ENCODE results near the gene KLK14.

Gene KLK14

GRCh38 chr19:51121257-51121656 is 38.6 kb upstream of the KLK14 start:
- TF ChIP-seq, protein P1, sequence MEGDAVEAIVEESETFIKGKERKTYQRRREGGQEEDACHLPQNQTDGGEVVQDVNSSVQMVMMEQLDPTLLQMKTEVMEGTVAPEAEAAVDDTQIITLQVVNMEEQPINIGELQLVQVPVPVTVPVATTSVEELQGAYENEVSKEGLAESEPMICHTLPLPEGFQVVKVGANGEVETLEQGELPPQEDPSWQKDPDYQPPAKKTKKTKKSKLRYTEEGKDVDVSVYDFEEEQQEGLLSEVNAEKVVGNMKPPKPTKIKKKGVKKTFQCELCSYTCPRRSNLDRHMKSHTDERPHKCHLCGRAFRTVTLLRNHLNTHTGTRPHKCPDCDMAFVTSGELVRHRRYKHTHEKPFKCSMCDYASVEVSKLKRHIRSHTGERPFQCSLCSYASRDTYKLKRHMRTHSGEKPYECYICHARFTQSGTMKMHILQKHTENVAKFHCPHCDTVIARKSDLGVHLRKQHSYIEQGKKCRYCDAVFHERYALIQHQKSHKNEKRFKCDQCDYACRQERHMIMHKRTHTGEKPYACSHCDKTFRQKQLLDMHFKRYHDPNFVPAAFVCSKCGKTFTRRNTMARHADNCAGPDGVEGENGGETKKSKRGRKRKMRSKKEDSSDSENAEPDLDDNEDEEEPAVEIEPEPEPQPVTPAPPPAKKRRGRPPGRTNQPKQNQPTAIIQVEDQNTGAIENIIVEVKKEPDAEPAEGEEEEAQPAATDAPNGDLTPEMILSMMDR (conservative IDR thresholded peaks at IDR 0.05; ENCODE audit: low read depth, low read length): no peak
- no peak overlapping the region for H3K4me3 ChIP-seq (ENCODE audit: low read depth, low read length)
- DNase-seq (ENCODE audit: low read depth): no peak

DNA sequence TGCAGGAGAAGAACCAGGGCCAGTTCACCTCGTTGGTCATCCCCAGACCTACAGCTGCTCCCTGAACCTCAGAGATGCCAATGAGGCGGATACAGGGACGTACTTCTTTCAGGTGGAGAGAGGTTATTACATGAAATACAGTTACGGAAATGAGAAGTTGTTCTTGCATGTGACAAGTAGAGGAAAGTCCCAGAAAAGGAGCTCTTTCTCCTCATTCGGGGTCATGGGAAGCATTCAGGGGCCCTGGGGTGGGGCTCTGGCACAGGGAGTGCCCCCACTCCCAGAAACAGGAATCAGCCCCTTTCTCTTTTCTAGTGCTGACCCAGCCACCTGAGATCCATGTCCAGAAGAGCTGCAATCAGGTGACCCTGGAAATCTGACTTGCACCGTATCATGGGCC is 37.5 kb upstream of the KLK14 start:
- TF ChIP-seq, protein P1 (conservative IDR thresholded peaks at IDR 0.05; ENCODE audit: low read depth, low read length): no peak
- no peak for DNase-seq (ENCODE audit: low read depth)
- no peak overlapping the region for H3K4me3 ChIP-seq (ENCODE audit: low read depth, low read length)

GRCh38 chr19:51119611-51120010 is 36.9 kb upstream of the KLK14 start:
- H3K4me3 ChIP-seq (ENCODE audit: low read depth, low read length): no peak overlapping the region
- TF ChIP-seq, protein P1 (conservative IDR thresholded peaks at IDR 0.05; ENCODE audit: low read depth, low read length): no peak

GRCh38 chr19:51119101-51119500 is 36.4 kb upstream of the KLK14 start:
- no peak for DNase-seq (ENCODE audit: low read depth)
- TF ChIP-seq, protein P1 (conservative IDR thresholded peaks at IDR 0.05; ENCODE audit: low read depth, low read length): no peak

More at GRCh38 chr19:51119611-51120010, 36.9 kb upstream of the KLK14 start:
- DNase-seq (ENCODE audit: low read depth): peak; percentile 38

DNA sequence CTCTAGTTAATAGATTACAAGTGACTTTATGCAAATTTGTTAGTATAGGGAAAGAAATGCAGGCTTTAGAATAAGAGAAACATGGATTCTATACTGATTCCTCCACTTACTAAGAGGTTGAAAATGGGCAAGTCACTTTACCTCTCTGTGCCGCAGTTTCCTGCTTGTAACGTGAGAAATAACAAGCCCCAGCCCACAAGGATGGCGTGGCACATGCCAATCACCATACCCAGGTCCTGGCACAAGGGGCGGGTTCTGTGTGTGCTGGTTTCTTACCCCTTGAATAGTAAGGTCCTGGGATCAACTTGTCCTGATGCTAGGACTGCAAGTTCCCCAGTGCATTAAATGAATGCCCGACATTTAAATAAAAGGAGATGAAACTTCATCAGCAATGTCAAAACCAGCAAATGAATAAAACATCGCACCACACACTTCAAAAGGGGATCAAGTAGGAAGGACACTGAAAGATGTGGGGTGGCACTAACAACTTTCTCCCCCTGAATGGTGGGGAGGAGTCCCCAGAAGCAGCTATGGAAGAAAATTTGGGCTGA is 34.1 kb upstream of the KLK14 start:
- TF ChIP-seq, protein P1 (conservative IDR thresholded peaks at IDR 0.05; ENCODE audit: low read depth, low read length): no peak
- no peak overlapping the region for H3K4me3 ChIP-seq (ENCODE audit: low read depth, low read length)
- DNase-seq (ENCODE audit: low read depth): no peak

More at GRCh38 chr19:51119101-51119500, 36.4 kb upstream of the KLK14 start:
- no peak overlapping the region for H3K4me3 ChIP-seq (ENCODE audit: low read depth, low read length)

DNA sequence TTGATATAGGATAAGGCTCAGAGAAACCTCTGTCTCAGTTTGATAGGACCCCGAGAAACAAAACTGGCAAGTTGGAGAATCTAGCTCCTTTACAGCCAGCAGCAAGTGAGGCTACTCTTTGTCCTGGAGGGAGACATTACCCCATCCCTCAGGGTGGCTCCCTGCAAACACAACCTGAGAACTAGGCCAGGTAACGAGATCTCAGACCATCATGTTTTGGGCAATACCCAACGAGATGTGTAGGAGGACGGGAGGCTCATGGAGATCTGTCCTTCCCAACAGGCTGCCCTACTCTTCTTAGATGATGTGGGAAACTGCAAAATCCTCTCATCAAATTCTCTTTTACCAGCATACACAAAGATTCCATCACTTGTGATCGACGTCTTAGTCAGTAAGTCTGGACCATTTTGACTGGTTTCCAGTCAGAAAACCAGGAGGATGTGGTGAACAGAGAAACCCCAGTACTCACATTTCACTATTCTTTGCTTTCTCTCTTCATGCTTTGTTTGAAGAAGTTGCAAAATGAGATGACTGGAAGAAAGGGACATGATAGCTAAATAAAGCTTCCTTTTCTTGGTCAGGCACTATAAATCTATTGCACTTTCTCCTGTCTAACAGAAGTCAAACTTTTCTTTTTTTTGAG is 31.5 kb upstream of the KLK14 start:
- TF ChIP-seq, protein P1 (conservative IDR thresholded peaks at IDR 0.05; ENCODE audit: low read depth, low read length): no peak
- no peak overlapping the region for H3K4me3 ChIP-seq (ENCODE audit: low read depth, low read length)
- DNase-seq (ENCODE audit: low read depth): no peak

- TF ChIP-seq, protein P1 (conservative IDR thresholded peaks at IDR 0.05; ENCODE audit: low read depth, low read length): peak; percentile 47
- DNase-seq (ENCODE audit: low read depth): no peak
- H3K4me3 ChIP-seq (ENCODE audit: low read depth, low read length): no peak overlapping the region
Observed at GRCh38 chr19:51111606-51112005, 28.9 kb upstream of the KLK14 start.
